ENCODE measurements around the gene WWP2. TPM values are rescaled to one million over a fixed set of nuclear protein-coding genes. Genes with fewer than 3 reads are reported as not detected.
"Not testable (repeated sequence)": the region's sequence is repeated elsewhere in the genome, so short reads cannot be mapped to it uniquely, and the experiment has no call there.

Gene WWP2
- total RNA-seq, 6 donors from 2014 or later: 59.5 to 125 (median 82.3) TPM

DNA sequence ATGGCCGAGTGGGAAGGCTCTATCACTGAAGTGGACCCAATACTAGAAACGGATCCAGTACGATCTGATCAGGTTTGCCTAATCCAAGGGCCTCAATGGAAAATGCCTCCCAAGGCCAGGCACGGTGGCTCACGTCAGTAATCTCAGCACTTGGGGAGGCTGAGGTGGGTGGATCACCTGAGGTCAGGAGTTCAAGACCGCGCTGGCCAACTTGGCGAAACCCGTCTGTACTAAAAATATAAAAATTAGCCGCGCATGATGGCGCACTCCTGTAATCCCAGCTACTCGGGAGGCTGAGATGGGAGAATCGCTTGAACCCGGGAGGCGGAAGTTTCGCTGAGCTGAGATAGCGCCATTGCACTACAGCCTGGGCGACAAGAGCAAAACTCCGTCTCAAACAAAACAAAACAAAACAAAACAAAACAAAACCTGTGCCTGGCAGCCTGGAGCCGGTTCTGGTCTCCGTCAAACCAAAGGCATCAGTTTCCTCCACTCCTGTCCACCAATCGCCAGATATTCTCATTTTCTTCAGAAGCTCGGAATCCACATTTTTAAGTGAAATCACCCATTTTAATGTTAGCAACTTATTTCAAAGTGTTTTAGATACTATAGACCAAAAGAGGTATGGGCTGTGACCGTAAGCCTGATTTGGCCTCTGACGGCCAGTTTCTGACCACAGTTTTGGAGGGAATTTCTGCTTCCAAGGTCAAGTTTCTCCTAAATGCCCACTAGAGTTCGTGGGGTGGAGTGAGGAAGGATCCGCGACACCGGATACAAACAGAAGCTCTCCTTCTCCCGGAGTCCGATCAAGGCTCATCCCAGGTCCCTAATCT is 36.4 kb upstream of the WWP2 start:
- WGBS, 2 donors: 70 to 73% methylated on average over 31 to 32 of the region's 32 CpGs
- H3K9me3 ChIP-seq: no peaks in the 10 kb centered on the region
- no peaks in the 10 kb centered on the region for H3K36me3 ChIP-seq
- ATAC-seq (ENCODE audit: low FRiP score in 2 of 2) (no peak), DNase-seq (no peak)
- TF ChIP-seq, protein P1, sequence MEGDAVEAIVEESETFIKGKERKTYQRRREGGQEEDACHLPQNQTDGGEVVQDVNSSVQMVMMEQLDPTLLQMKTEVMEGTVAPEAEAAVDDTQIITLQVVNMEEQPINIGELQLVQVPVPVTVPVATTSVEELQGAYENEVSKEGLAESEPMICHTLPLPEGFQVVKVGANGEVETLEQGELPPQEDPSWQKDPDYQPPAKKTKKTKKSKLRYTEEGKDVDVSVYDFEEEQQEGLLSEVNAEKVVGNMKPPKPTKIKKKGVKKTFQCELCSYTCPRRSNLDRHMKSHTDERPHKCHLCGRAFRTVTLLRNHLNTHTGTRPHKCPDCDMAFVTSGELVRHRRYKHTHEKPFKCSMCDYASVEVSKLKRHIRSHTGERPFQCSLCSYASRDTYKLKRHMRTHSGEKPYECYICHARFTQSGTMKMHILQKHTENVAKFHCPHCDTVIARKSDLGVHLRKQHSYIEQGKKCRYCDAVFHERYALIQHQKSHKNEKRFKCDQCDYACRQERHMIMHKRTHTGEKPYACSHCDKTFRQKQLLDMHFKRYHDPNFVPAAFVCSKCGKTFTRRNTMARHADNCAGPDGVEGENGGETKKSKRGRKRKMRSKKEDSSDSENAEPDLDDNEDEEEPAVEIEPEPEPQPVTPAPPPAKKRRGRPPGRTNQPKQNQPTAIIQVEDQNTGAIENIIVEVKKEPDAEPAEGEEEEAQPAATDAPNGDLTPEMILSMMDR (IDR thresholded peaks at IDR 0.05): no peak
- TF ChIP-seq POLR2AphosphoS5 (IDR thresholded peaks at IDR 0.05): no peak
- TF ChIP-seq POLR2A (IDR thresholded peaks at IDR 0.05): no peak
- TF ChIP-seq EP300 (IDR thresholded peaks at IDR 0.05): no peak
- H3K4me1 ChIP-seq: peaks cover 13 to 41% (median 22%) of the 10 kb centered on the region in 4 donors
- no peaks in the 10 kb centered on the region for H3K27me3 ChIP-seq
- peak overlapping the region; percentile 50 to 88 (median 81) for H3K27ac ChIP-seq
- peak overlapping the region; percentile 22 to 63 (median 54) for H3K4me3 ChIP-seq

DNA sequence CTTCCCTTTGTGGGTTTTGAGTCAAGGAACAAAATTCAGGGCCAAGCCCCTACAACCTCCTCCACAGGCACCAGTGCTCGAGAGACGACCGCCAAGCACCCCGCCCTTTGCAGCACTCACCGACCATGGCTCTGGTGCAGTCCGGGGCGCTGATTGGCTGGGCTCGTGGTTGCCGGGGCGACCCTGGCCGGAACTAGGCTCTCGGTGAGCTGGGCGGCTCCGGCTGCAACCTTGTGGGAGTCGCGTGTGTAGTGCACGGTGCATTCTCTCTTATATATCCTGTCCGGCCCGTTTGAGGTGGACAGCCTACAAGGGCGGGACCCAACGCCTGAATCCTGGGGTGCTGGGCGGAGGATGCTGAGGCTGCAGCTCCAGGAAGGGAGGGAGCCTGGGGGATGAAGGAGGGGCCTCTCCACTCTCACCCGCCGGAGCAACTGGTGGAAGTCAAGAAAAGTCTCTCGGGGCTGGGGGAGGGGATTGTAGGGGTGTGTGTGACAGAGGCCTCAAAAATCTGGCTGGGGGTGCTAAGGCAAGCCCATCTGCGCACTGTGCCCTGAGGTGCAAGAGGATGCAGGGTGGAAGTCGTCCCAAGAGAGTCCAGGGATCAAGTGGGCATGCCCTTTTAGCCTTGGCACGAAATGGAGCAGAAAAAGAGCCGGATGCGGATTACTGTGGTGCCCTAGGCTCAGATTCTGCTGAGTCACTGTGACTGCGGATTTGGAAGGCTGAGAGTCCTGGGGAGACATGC is 35.6 kb upstream of the WWP2 start, which contains the start of gene NQO1:
Gene NQO1 (minus strand): TSS at position 248 of the 748 bp plus-strand sequence. CDS start 121 bp downstream, at position 127.
- WGBS, 2 donors: 0% methylated on average over 8 to 22 of the region's 31 CpGs
- no peaks in the 10 kb centered on the region for H3K36me3 ChIP-seq
- H3K4me3 ChIP-seq: peak within 1 kb of the TSS; percentile 45 to 63 (median 54)
- TF ChIP-seq POLR2A (IDR thresholded peaks at IDR 0.05) (peak in 3 of 4 donors; percentile 13 to 71 (median 22)), POLR2AphosphoS5 (IDR thresholded peaks at IDR 0.05) (peak; percentile 7 to 75), EP300 (IDR thresholded peaks at IDR 0.05) (peak in 1 of 4 donors; percentile 52)
- TF ChIP-seq, protein P1 (IDR thresholded peaks at IDR 0.05): no peak
- peak; percentile 98 for DNase-seq
- H3K4me1 ChIP-seq: peaks cover 13 to 41% (median 22%) of the 10 kb centered on the region in 4 donors
- H3K27me3 ChIP-seq: no peaks in the 10 kb centered on the region
- H3K9me3 ChIP-seq: no peaks in the 10 kb centered on the region
- H3K27ac ChIP-seq: peak within 1 kb of the TSS; percentile 50 to 88 (median 81)
- ATAC-seq (ENCODE audit: low FRiP score in 2 of 2): peak; percentile 97 to 98

DNA sequence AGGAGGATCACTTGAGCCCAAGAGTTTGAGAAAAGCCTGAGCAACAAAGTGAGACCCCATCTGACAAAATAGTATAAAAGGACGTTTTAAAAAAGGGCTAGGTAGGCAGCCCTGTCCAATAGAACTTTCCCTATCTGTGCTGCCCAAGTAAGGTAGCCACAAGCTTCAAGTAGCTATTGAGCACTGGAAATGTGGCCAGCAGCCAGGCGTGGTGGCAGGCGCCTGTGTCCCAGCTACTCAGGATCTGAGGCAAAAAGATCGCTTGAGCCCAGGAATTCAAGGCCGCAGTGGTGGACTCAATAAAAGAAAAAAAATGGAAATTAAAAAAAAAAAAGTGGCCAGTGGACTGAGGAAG is 34.2 kb upstream of the WWP2 start:
- H3K36me3 ChIP-seq: no peaks in the 10 kb centered on the region
- no peaks in the 10 kb centered on the region for H3K9me3 ChIP-seq
- no peaks in the 10 kb centered on the region for H3K27me3 ChIP-seq
- no peak for TF ChIP-seq EP300 (IDR thresholded peaks at IDR 0.05)
- TF ChIP-seq POLR2A (IDR thresholded peaks at IDR 0.05): no peak
- TF ChIP-seq, protein P1 (IDR thresholded peaks at IDR 0.05): no peak
- no peak for TF ChIP-seq POLR2AphosphoS5 (IDR thresholded peaks at IDR 0.05)
- 72 to 80% methylated on average over 5 of the region's 5 CpGs for WGBS, 2 donors
- ATAC-seq (ENCODE audit: low FRiP score in 2 of 2): peak in 1 of 2 donors; percentile 54
- H3K27ac ChIP-seq: peak overlapping the region in 3 of 4 donors; percentile 50 to 88 (median 84)
- H3K4me3 ChIP-seq: peak overlapping the region in 1 of 4 donors; percentile 52
- peak; percentile 72 to 88 for DNase-seq
- peaks cover 13 to 41% (median 22%) of the 10 kb centered on the region in 4 donors for H3K4me1 ChIP-seq

DNA sequence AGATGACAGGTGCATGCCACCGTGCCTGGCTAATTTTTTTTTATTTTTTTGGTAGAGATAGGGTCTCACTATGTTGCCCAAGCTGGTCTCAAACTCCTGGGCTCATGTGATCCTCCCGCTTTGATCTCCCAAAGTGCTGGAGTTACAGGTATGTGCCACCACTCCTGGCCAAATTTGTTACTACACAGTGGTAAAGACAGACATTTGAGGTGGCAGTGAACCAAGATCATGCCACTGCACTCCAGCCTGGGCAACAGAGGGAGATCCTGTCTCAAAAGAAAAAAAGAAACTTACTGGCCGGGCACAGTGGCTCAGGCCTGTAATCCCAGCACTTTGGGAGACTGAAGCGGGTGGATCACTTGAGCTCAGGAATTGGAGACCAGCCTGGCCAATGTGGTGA is 33.1 kb upstream of the WWP2 start:
- not testable (repeated sequence) for H3K27ac ChIP-seq; H3K36me3 ChIP-seq; H3K27me3 ChIP-seq; H3K4me3 ChIP-seq; DNase-seq; ATAC-seq (ENCODE audit: low FRiP score in 2 of 2); H3K9me3 ChIP-seq
- WGBS, 2 donors: 80 to 94% methylated on average over 4 of the region's 4 CpGs
- H3K4me1 ChIP-seq: peaks cover 13 to 41% (median 22%) of the 10 kb centered on the region in 4 donors

DNA sequence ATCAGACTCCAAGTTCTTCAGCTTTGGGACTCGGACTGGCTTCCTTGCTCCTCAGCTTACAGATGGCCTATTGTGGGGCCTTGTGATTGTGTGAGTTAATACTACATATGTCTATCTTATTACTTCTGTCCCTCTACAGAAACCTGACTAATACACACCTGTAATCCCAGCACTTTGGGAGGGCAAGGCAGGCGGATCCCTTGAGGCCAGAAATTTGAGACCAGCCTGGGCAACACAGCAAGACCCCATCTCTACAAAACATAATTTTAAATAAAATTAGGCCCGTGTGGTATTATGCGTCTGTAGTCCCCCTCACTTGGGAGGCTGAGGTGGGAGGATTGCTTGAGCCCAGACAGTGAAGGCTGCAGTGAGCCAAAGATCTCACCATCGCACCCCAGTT is 30.9 kb upstream of the WWP2 start:
- H3K4me3 ChIP-seq; ATAC-seq (ENCODE audit: low FRiP score in 2 of 2); H3K36me3 ChIP-seq; DNase-seq; H3K9me3 ChIP-seq; H3K27ac ChIP-seq; H3K27me3 ChIP-seq: not testable (repeated sequence)
- WGBS, 2 donors: 90 to 94% methylated on average over 5 of the region's 5 CpGs
- peaks cover 13 to 24% (median 17%) of the 10 kb centered on the region in 4 donors for H3K4me1 ChIP-seq

Data from upper lobe of left lung (tissue), 6 donors.